ENCODE measurements around the gene TTC9C. TPM values are rescaled to one million over a fixed set of nuclear protein-coding genes. Genes with fewer than 3 reads are reported as not detected.

The TTC9C gene
- total RNA-seq, 4 donors from 2014 or later = 6.7 to 27.0 (median 17.0) TPM

- Histone ChIP-seq H3K4me3 (no peak overlapping the region), H3K4me1 (peaks cover 0 to 23% (median 5%) of the 10 kb centered on the region in 4 donors), H3K27me3 (no peaks in the 10 kb centered on the region), H3K27ac (no peak overlapping the region), H3K9me3 (no peaks in the 10 kb centered on the region), H3K36me3 (peaks cover 2 to 80% (median 37%) of the 10 kb centered on the region in 4 donors)
- in situ Hi-C loops (cut with MboI; ENCODE audit: low pct_ligation_motif_present in 1 of 4, low pct_unique_long_range_greater_than_20kb in 1 of 4, low sequenced_read_pairs in 3 of 4) = no loop called here
- DNase-seq = no peak
- TF ChIP-seq POLR2AphosphoS5 (IDR thresholded peaks at IDR 0.05) = no peak
- no peak for TF ChIP-seq CTCF (IDR thresholded peaks at IDR 0.05)
- no peak for TF ChIP-seq POLR2A (IDR thresholded peaks at IDR 0.05)
- TF ChIP-seq EP300 (IDR thresholded peaks at IDR 0.05; ENCODE audit: low read depth) = no peak
- 90 to 91% methylated on average over 5 to 11 of the region's 11 CpGs for WGBS, 2 donors (ENCODE audit: low coverage in 1 of 2)
- intact Hi-C loops (cut with DNase I; ENCODE audit: low total_unique reads) = no loop called here
Observed at GRCh38 chr11:62716816-62717215, 11.5 kb upstream of the TTC9C start.

- peaks cover 2 to 85% (median 46%) of the 10 kb centered on the region in 4 donors for H3K36me3 ChIP-seq
- intact Hi-C loops (cut with DNase I; ENCODE audit: low total_unique reads) (no loop called here), in situ Hi-C loops (cut with MboI; ENCODE audit: low pct_ligation_motif_present in 1 of 4, low pct_unique_long_range_greater_than_20kb in 1 of 4, low sequenced_read_pairs in 3 of 4) (no loop called here)
- H3K9me3 ChIP-seq = no peaks in the 10 kb centered on the region
- H3K4me1 ChIP-seq = peaks cover 6 to 19% (median 8%) of the 10 kb centered on the region in 4 donors
- no peaks in the 10 kb centered on the region for H3K27me3 ChIP-seq
- H3K27ac ChIP-seq = no peak overlapping the region
- WGBS, 2 donors (ENCODE audit: low coverage in 1 of 2) = 69 to 88% methylated on average over 1 to 2 of the region's 2 CpGs
- no peak overlapping the region for H3K4me3 ChIP-seq
- no peak for DNase-seq
- TF ChIP-seq POLR2A (IDR thresholded peaks at IDR 0.05) = no peak
- no peak for TF ChIP-seq EP300 (IDR thresholded peaks at IDR 0.05; ENCODE audit: low read depth)
- no peak for TF ChIP-seq POLR2AphosphoS5 (IDR thresholded peaks at IDR 0.05)
- no peak for TF ChIP-seq CTCF (IDR thresholded peaks at IDR 0.05)
Observed at GRCh38 chr11:62719302-62719978, 8.8 kb upstream of the TTC9C start.

GRCh38 chr11:62721994-62722393, 6.3 kb upstream of the TTC9C start:
- intact Hi-C loops (cut with DNase I; ENCODE audit: low total_unique reads) = no loop called here
- H3K4me1 ChIP-seq = peaks cover 10 to 32% (median 17%) of the 10 kb centered on the region in 4 donors
- 79 to 83% methylated on average over 5 to 7 of the region's 7 CpGs for WGBS, 2 donors (ENCODE audit: low coverage in 1 of 2)
- no peaks in the 10 kb centered on the region for H3K9me3 ChIP-seq
- H3K36me3 ChIP-seq = peaks cover 2 to 66% (median 36%) of the 10 kb centered on the region in 4 donors
- TF ChIP-seq EP300 (IDR thresholded peaks at IDR 0.05; ENCODE audit: low read depth) (no peak), POLR2AphosphoS5 (IDR thresholded peaks at IDR 0.05) (no peak), POLR2A (IDR thresholded peaks at IDR 0.05) (no peak), CTCF (IDR thresholded peaks at IDR 0.05) (no peak)
- H3K27ac ChIP-seq = no peak overlapping the region
- no peak overlapping the region for H3K4me3 ChIP-seq
- DNase-seq = no peak
- H3K27me3 ChIP-seq = no peaks in the 10 kb centered on the region
- in situ Hi-C loops (cut with MboI; ENCODE audit: low pct_ligation_motif_present in 1 of 4, low pct_unique_long_range_greater_than_20kb in 1 of 4, low sequenced_read_pairs in 3 of 4) = no loop called here

GRCh38 chr11:62724171-62724570, 4.1 kb upstream of the TTC9C start:
- intact Hi-C loops (cut with DNase I; ENCODE audit: low total_unique reads) = no loop called here
- WGBS, 2 donors (ENCODE audit: low coverage in 1 of 2) = 48 to 65% methylated on average over 7 to 8 of the region's 8 CpGs
- Histone ChIP-seq H3K27me3 (no peaks in the 10 kb centered on the region), H3K27ac (peak overlapping the region in 1 of 4 donors; percentile 98), H3K36me3 (peaks cover 2 to 45% (median 25%) of the 10 kb centered on the region in 4 donors), H3K9me3 (no peaks in the 10 kb centered on the region), H3K4me1 (peaks cover 10 to 35% (median 17%) of the 10 kb centered on the region in 4 donors), H3K4me3 (peak overlapping the region in 1 of 4 donors; percentile 73)
- TF ChIP-seq POLR2AphosphoS5 (IDR thresholded peaks at IDR 0.05) (no peak), EP300 (IDR thresholded peaks at IDR 0.05; ENCODE audit: low read depth) (no peak)
- in situ Hi-C loops (cut with MboI; ENCODE audit: low pct_ligation_motif_present in 1 of 4, low pct_unique_long_range_greater_than_20kb in 1 of 4, low sequenced_read_pairs in 3 of 4) = no loop called here
- DNase-seq = no peak

Measured in transverse colon (tissue), 4 donors.